OCI-LY3 (cell line): Measurements from ENCODE around the gene MISP.

ENCODE experiments used
- EZH2phosphoT487 ChIP-seq: fragments of 200-600 bp; shearing (Covaris generic); IDR thresholded peaks from 2 replicates; pipeline ENCODE4 v1.6.1; 2018; ENCODE audit warnings: antibody characterized with exemption, mixed run types, low read depth
- TF ChIP-seq, protein P1 (sequence below): fragments of 200-600, 300-600 bp; sonication (generic); IDR thresholded peaks from 2 replicates; pipeline ENCODE4 v1.5.1; 2014; ENCODE audit warnings: antibody characterized with exemption, low read length, low read depth

DNA sequence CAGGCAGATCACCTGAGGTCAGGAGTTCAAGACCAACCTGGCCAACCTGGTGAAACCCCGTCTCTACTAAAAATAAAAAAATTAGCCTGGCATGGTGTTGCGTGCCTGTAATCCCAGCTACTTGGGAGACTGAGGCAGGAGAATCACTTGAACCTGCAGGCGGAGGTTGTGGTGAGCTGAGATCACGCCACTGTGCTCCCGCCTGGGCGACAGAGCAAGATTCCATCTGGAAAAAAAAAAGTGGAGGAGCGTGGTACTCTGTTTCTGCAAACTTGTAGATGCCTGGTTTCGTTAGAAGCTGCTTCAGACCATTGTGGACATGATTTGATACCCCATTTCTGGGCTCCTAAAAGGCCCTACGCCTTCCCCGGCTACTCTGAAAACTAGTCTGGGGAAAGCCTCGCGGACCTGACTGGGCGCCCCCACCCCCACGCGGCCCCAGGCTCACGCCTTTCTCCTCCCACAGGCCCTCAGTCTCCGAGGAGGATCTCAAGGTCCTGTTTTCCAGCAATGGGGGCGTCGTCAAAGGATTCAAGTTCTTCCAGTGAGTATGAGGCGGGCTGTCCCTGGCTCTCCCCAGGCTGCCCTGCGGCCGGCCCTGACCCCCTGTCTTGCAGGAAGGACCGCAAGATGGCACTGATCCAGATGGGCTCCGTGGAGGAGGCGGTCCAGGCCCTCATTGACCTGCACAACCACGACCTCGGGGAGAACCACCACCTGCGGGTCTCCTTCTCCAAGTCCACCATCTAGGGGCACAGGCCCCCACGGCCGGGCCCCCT, 59.4 kb downstream of the MISP start:
- TF ChIP-seq, protein P1, sequence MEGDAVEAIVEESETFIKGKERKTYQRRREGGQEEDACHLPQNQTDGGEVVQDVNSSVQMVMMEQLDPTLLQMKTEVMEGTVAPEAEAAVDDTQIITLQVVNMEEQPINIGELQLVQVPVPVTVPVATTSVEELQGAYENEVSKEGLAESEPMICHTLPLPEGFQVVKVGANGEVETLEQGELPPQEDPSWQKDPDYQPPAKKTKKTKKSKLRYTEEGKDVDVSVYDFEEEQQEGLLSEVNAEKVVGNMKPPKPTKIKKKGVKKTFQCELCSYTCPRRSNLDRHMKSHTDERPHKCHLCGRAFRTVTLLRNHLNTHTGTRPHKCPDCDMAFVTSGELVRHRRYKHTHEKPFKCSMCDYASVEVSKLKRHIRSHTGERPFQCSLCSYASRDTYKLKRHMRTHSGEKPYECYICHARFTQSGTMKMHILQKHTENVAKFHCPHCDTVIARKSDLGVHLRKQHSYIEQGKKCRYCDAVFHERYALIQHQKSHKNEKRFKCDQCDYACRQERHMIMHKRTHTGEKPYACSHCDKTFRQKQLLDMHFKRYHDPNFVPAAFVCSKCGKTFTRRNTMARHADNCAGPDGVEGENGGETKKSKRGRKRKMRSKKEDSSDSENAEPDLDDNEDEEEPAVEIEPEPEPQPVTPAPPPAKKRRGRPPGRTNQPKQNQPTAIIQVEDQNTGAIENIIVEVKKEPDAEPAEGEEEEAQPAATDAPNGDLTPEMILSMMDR: no peak
- TF ChIP-seq EZH2phosphoT487: no peak
